ENCODE measurements around the gene BTLA. TPM values are rescaled to one million over a fixed set of nuclear protein-coding genes. Genes with fewer than 3 reads are reported as not detected.

The BTLA gene
- total and polyA plus RNA-seq, 4 donors, result 0.30 to 2.0 (median 0.56) TPM

- no peak for TF ChIP-seq CTCF (IDR thresholded peaks at IDR 0.05; ENCODE audit: control extremely low read depth, extremely low read depth)
- ATAC-seq (ENCODE audit: insufficient read depth, low FRiP score), result no peak
- DNase-seq, result no peak
- 40 to 45% methylated on average over 2 of the region's 2 CpGs for WGBS, 2 donors
- H3K4me1 ChIP-seq (ENCODE audit: control insufficient read depth in 5 of 5, insufficient read depth in 5 of 5, low read length in 5 of 5), result peaks cover 0 to 3% (median 0%) of the 10 kb centered on the region in 5 donors
- H3K9me3 ChIP-seq (ENCODE audit: control insufficient read depth in 4 of 4, insufficient read depth in 3 of 4, low read length in 3 of 4), result no peaks in the 10 kb centered on the region
- no peak overlapping the region for H3K4me3 ChIP-seq
- H3K27ac ChIP-seq (ENCODE audit: low read depth in 1 of 2, low read length in 1 of 2), result no peak overlapping the region
- no peak overlapping the region for H3K9ac ChIP-seq (ENCODE audit: insufficient read depth in 1 of 2, low read length in 2 of 2)
- no peaks in the 10 kb centered on the region for H3K36me3 ChIP-seq (ENCODE audit: control insufficient read depth in 4 of 4, insufficient read depth in 4 of 4, low read length in 4 of 4)
- H3K27me3 ChIP-seq (ENCODE audit: control insufficient read depth in 3 of 3, insufficient read depth in 3 of 3, low read length in 2 of 3), result no peaks in the 10 kb centered on the region
These were observed 6.6 kb upstream of the BTLA start for GRCh38 chr3:112505907-112506306.

GRCh38 chr3:112504123-112504522 lies 4.9 kb upstream of the BTLA start:
- no peaks in the 10 kb centered on the region for H3K36me3 ChIP-seq (ENCODE audit: control insufficient read depth in 4 of 4, insufficient read depth in 4 of 4, low read length in 4 of 4)
- no peak overlapping the region for H3K9ac ChIP-seq (ENCODE audit: insufficient read depth in 1 of 2, low read length in 2 of 2)
- 81% methylated on average over 3 of the region's 3 CpGs for WGBS, 2 donors
- H3K27me3 ChIP-seq (ENCODE audit: control insufficient read depth in 3 of 3, insufficient read depth in 3 of 3, low read length in 2 of 3), result no peaks in the 10 kb centered on the region
- DNase-seq, result no peak
- no peaks in the 10 kb centered on the region for H3K9me3 ChIP-seq (ENCODE audit: control insufficient read depth in 4 of 4, insufficient read depth in 3 of 4, low read length in 3 of 4)
- TF ChIP-seq CTCF (IDR thresholded peaks at IDR 0.05; ENCODE audit: control extremely low read depth, extremely low read depth), result no peak
- H3K4me1 ChIP-seq (ENCODE audit: control insufficient read depth in 5 of 5, insufficient read depth in 5 of 5, low read length in 5 of 5), result no peaks in the 10 kb centered on the region
- H3K4me3 ChIP-seq, result no peak overlapping the region
- no peak overlapping the region for H3K27ac ChIP-seq (ENCODE audit: low read depth in 1 of 2, low read length in 1 of 2)
- no peak for ATAC-seq (ENCODE audit: insufficient read depth, low FRiP score)

DNA sequence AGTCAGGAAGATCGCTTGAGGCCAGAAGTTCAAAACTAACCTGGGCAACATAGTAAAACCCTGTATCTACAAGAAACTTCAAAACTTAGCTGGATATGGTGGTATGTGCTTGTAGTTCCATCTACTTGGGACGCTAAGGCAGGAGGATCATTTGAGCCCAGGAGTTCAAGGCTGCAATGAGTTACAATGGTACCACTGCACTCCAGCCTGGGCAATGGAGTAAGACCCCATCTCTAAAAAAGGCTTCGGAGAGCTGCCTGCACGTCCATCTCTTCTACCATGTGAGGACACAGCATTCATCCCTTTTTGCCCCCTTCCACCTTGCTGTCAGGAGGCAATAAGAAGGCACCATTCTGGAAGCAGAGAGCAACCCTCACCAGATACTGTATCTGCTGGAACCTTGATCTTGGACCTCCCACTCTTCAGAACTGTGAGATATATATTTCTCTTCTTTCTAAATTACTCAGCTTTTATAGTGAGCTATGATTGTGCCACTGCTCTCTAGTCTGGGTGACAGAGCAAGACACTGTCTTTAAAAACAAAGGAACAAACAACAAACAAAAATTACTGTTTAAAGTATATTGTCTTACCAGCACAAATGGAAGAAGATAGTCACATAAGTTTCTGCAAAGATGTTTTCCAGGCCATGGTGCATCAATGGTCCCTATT lies 4.2 kb upstream of the BTLA start:
- no peak for TF ChIP-seq CTCF (IDR thresholded peaks at IDR 0.05; ENCODE audit: control extremely low read depth, extremely low read depth)
- Histone ChIP-seq H3K27me3 (ENCODE audit: control insufficient read depth in 3 of 3, insufficient read depth in 3 of 3, low read length in 2 of 3) (no peaks in the 10 kb centered on the region), H3K4me1 (ENCODE audit: control insufficient read depth in 5 of 5, insufficient read depth in 5 of 5, low read length in 5 of 5) (no peaks in the 10 kb centered on the region), H3K4me3 (no peak overlapping the region), H3K27ac (ENCODE audit: low read depth in 1 of 2, low read length in 1 of 2) (no peak overlapping the region), H3K9ac (ENCODE audit: insufficient read depth in 1 of 2, low read length in 2 of 2) (no peak overlapping the region), H3K36me3 (ENCODE audit: control insufficient read depth in 4 of 4, insufficient read depth in 4 of 4, low read length in 4 of 4) (no peaks in the 10 kb centered on the region), H3K9me3 (ENCODE audit: control insufficient read depth in 4 of 4, insufficient read depth in 3 of 4, low read length in 3 of 4) (no peaks in the 10 kb centered on the region)
- WGBS, 2 donors, result 92% methylated on average over 4 of the region's 4 CpGs
- DNase-seq (no peak), ATAC-seq (ENCODE audit: insufficient read depth, low FRiP score) (no peak)

GRCh38 chr3:112500621-112501020 lies 1.3 kb upstream of the BTLA start:
- Histone ChIP-seq H3K9me3 (ENCODE audit: control insufficient read depth in 4 of 4, insufficient read depth in 3 of 4, low read length in 3 of 4) (no peaks in the 10 kb centered on the region), H3K9ac (ENCODE audit: insufficient read depth in 1 of 2, low read length in 2 of 2) (no peak overlapping the region), H3K4me3 (no peak overlapping the region), H3K27ac (ENCODE audit: low read depth in 1 of 2, low read length in 1 of 2) (no peak overlapping the region), H3K27me3 (ENCODE audit: control insufficient read depth in 3 of 3, insufficient read depth in 3 of 3, low read length in 2 of 3) (no peaks in the 10 kb centered on the region), H3K36me3 (ENCODE audit: control insufficient read depth in 4 of 4, insufficient read depth in 4 of 4, low read length in 4 of 4) (no peaks in the 10 kb centered on the region), H3K4me1 (ENCODE audit: control insufficient read depth in 5 of 5, insufficient read depth in 5 of 5, low read length in 5 of 5) (no peaks in the 10 kb centered on the region)
- DNase-seq (no peak), ATAC-seq (ENCODE audit: insufficient read depth, low FRiP score) (no peak)
- no peak for TF ChIP-seq CTCF (IDR thresholded peaks at IDR 0.05; ENCODE audit: control extremely low read depth, extremely low read depth)
- WGBS, 2 donors, result 76 to 86% methylated on average over 2 of the region's 2 CpGs

All from lung (tissue), 12 donors.